Measurements from ENCODE around the gene DGKQ.

DGKQ gene

GRCh38 chr4:965766-966134 lies 7.6 kb downstream of the DGKQ start:
- TF ChIP-seq FOXP2 (optimal IDR thresholded peaks at IDR 0.05; ENCODE audit: borderline replicate concordance, extremely low read depth, extremely low read length, insufficient read depth) (no peak), POLR2AphosphoS5 (IDR thresholded peaks at IDR 0.05; ENCODE audit: low read depth, low read length) (no peak), REST (IDR thresholded peaks at IDR 0.05; ENCODE audit: insufficient read depth in 1 of 2, low read depth in 2 of 2, low read length in 2 of 2) (no peak), SIN3A (IDR thresholded peaks at IDR 0.05; ENCODE audit: borderline replicate concordance, insufficient read depth, low read length) (no peak)

GRCh38 chr4:965048-965765 lies 8.2 kb downstream of the DGKQ start:
- TF ChIP-seq POLR2AphosphoS5 (IDR thresholded peaks at IDR 0.05; ENCODE audit: low read depth, low read length), result no peak

GRCh38 chr4:964346-965025 lies 8.9 kb downstream of the DGKQ start:
- no peak for TF ChIP-seq SIN3A (IDR thresholded peaks at IDR 0.05; ENCODE audit: borderline replicate concordance, insufficient read depth, low read length)
- no peak for TF ChIP-seq FOXP2 (optimal IDR thresholded peaks at IDR 0.05; ENCODE audit: borderline replicate concordance, extremely low read depth, extremely low read length, insufficient read depth)
- no peak for TF ChIP-seq REST (IDR thresholded peaks at IDR 0.05; ENCODE audit: insufficient read depth in 1 of 2, low read depth in 2 of 2, low read length in 2 of 2)
- no peak for TF ChIP-seq TAF1 (IDR thresholded peaks at IDR 0.05; ENCODE audit: borderline replicate concordance, insufficient read depth, low read length)
- TF ChIP-seq POLR2AphosphoS5 (IDR thresholded peaks at IDR 0.05; ENCODE audit: low read depth, low read length), result no peak

- TF ChIP-seq FOXP2 (optimal IDR thresholded peaks at IDR 0.05; ENCODE audit: borderline replicate concordance, extremely low read depth, extremely low read length, insufficient read depth), result no peak
- TF ChIP-seq POLR2AphosphoS5 (IDR thresholded peaks at IDR 0.05; ENCODE audit: low read depth, low read length), result no peak
- no peak for TF ChIP-seq REST (IDR thresholded peaks at IDR 0.05; ENCODE audit: insufficient read depth in 1 of 2, low read depth in 2 of 2, low read length in 2 of 2)
- TF ChIP-seq SIN3A (IDR thresholded peaks at IDR 0.05; ENCODE audit: borderline replicate concordance, insufficient read depth, low read length), result no peak
- no peak for TF ChIP-seq TAF1 (IDR thresholded peaks at IDR 0.05; ENCODE audit: borderline replicate concordance, insufficient read depth, low read length)
Measured at GRCh38 chr4:963276-964225, 9.8 kb downstream of the DGKQ start.
